Amniotic epithelial cell (primary cell): ENCODE data around the gene SCNN1G.

Source experiments
- DNase-seq: peaks from one replicate; pipeline ENCODE4 v3.0.0-alpha.2; 2010; ENCODE audit warnings: low read depth

The SCNN1G gene

DNA sequence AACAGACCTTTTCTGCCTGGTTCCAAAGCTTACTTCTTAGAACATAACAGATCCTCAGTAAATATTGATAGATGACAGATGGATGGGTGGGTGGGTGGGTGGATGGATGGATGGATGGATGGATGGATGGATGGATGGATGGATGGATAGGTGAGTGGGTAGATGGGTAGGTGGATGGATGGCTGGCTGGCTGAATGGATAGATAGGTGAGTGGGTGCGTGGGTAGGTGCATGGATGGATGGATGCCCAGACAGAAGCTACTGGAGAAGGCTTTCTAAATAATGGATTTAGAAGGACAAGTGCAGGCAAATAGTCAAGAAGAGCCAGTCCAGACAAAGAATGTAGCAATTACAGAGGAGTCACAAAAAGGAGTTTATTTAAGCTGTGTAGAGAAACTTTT, 19.6 kb downstream of the SCNN1G start:
- no peak for DNase-seq

DNA sequence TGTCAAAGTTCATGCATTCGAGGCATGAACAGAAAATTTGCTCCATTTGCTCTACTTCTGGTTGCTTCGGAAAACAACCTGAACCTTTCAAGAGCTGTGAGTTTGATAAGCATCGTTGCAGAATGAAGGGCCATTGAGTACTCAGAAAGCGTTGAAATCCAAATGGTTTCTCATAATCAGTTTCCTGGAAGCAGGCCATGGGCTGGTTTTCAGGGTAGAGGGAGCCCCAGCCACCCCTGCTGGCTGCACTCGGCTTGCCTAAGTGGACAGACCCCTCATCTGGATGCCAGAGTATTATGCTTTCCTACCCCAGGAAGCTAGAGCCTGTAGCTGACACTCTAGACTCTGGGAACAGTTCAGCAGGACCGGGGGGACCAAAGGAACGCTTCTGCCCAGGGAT, 24.4 kb downstream of the SCNN1G start:
- DNase-seq = no peak

DNA sequence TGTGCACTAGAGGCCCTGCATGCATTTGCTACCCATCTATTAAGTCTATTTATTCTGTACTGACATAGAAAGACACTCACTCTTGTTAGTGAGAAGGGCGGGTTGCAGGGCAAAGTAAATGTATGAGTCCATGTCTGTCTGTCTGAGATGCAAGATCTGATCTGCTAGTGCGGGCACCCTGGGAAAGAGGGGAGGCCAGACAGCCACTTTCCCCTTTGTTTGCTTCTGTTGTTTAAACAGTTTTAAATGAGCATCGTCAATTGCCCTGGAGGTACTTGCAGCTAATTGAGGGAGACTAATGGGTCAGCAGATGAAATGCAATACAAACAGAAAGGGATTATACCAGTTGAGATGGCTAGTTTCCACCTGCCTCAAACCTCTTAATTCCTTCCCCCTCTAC, 24.9 kb downstream of the SCNN1G start:
- DNase-seq = no peak

DNA sequence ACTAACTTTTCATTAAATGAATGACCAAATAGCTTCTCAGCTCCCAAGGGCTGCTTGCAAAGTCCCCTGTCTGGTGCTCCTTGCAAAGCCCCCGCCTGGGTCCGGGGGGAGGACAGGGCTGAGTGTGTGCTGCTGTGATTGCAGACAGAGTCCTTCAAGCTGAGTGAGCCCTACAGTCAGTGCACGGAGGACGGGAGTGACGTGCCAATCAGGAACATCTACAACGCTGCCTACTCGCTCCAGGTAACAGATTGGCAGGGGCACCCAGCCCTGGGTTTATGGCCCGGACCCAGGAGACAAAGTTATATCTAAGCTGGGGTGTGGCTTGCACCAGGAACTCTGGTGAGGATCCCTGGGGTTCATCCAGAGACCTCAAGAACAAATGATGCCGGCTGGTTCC, 27.1 kb downstream of the SCNN1G start:
- DNase-seq = no peak

DNA sequence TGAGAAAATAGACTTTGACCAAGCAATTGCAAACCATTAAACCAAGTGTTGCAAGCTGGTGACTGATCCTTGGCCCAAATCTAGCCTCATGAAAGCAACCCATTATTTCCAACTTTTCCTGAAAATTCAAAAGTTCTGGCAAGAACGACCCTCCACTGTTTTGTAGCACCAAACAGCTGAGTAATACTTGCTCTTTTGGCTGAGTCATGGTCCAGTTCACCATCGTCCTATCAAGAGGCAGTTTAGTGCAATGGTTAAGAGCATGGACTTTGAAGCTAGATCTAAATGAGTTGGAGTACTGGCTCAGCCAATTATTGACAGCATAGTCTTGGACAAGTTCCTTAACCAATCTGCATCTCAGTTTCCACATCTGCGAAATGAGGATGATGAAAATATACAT, 31.3 kb downstream of the SCNN1G start:
- DNase-seq = no peak

DNA sequence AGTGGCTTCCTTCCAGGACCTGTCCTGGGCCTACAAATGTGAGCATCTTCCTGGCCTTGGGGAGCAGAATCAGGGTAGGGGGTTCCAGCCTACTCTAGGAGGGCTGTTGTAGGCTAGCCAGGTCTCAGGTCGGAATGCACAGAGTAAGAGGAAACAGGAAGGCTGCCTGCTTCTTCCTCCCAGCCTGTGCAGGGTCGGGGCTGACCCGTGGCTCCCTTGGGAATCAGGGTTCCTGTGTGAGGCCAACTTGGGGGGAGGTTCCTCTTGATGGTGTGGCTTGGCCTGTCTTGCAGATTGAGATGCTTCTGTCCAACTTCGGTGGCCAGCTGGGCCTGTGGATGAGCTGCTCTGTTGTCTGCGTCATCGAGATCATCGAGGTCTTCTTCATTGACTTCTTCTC, 32.3 kb downstream of the SCNN1G start:
- no peak for DNase-seq

DNA sequence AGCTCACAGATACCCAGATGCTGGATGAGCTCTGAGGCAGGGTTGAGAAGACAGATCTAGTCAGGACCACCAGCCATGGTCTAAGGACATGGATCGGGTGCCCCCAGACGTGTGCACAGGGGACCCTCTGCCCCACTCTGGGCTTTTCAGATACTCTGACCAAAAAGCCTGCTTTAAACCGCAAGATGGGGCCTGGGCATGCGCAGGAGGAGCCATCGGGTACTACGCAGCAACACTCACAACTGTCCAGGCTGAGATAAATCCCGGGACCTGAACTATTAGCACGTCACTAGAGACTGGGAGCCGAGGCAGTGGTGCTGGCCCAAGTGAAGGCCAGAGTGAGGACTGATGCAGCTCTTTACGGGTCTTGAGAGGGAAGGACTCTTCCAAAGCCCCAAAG, 32.9 kb downstream of the SCNN1G start:
- DNase-seq = no peak

DNA sequence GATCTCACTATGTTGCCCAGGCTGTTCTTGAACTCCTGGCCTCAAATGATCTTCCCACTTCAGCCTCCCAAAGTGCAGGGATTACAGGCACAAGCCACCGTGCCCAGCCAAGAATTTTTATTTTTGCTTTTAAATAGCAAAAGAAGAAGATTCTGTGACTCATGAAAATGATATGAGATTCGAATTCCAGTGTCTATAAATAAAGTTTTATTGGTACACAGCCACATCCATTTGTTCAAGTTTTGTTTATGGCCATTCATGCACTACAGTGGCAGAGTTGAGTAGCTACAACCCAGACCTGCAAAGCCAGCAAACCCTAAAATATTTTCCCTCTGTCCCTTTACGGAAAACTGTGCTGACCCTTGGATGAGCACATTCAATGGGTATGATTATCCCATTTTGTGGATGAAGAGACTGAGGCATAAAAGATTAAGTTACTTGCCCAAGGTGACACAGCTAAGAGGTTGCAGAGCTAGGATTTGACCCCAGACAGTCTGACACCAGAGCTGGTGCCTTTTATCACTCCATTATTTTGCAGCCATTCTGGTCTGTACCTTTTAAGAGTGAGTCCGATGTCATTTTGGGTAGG, 34.2 kb downstream of the SCNN1G start:
- no peak for DNase-seq

DNA sequence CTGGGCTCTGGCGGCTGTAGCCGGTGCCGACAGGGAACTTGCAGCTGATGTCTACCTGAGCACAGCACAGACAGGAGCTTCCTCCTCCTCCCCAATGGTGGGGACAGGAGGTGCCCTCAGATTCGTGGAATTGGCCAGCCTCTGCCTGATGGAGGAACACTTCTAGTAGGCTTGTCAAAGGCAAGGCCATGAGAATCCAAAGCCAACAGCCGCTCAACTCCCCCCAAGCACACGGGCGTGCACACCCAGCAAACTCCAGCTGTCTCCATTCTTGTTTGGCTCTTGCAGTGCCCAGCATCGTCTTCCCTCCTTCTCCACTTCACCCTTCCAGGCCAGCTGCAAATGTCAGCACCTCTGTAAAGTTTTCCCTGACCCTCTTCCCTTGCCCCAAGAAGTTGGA, 35.1 kb downstream of the SCNN1G start:
- DNase-seq = no peak

DNA sequence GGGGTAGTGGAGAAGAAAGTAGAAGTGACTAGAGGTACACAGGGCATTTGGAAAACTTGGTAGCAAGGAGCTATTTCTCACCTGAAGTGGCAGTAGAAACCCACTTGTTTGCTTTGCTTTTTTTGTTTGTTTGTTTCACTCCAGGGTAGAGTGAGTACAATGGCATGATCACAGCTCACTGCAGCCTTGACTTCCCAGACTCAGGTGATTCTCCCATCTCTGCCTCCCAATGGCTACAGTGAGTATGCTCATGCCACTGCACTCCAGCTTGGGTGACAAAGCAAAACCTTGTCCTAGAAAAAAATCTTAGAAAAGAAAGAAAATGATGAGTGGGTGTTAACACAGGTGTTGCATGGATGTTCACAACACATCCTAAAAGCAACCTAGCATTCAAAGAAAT, 40.4 kb downstream of the SCNN1G start:
- DNase-seq = no peak

DNA sequence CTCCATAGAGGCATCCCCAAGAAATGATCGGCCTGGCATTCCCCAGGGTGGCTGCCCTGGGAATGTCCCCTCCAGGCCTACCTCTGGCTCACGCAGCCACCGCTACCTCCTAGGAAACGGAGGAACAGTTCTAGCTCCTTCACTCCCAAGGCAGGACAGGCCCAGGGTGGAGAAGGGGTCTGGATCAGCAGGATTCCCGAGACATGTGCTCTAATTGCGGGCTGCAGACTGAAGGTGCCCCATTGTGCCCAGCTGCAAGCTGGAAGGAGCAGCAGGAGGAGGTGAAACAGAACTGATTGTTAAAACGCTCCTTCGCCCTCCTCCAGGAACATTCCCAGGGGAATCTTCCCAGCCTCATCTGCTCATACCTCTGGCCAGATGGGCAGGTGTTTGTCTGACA, 40.8 kb downstream of the SCNN1G start:
- no peak for DNase-seq

DNA sequence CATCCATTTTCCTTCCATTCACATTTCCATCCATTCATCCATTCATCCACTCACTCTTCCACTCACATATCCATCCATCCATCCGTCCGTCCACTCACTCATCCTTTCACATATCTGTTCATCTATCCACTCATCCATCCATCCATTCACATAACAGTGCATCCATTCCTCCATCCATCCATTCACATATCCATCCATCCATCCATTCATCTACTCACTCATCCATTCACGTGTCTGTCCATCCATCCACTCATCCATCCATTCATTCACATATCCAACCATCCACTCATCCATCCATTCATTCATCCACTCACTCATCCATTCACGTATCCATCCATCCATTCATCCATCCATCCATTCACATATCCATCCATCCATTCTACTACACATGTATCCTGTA, 42.6 kb downstream of the SCNN1G start:
- DNase-seq = no peak

DNA sequence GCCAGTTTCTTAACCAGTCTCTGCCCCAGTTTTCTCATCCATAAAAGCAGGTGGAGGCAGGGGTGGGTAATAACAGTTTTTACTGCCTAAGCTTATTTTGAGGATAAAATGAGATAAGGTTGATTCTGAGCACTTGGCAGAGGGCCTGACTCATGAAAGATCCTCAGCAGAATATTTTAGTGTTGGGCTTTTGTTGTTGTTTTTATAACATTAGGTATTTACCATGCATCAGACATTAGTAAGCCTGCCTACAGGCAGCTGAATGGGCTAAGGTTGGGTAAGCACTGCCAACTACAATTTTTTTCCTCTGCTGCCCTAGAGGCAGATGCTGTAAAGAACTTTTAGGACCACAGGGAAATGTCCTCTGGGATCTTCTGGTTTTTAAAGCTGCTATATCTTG, 43.1 kb downstream of the SCNN1G start:
- no peak for DNase-seq

DNA sequence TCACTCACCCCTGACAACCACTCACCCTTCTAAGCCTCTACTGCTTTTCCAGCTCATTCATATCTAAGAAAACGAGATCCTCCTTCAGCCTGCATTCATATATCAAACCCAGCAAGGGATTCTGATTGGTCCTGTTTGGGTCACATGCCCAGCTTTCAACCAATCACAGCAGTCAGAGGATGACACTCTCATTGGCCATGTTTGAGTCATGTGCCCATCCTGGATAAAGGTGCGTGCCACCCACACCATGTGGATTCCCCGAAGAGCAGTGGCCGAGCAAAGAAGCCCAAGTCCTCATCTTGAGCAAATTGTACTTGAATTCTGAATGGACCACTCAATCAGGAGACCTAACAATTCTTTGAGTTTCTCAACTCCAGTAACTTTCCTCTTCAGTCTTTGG, 45.0 kb downstream of the SCNN1G start:
- DNase-seq = no peak

DNA sequence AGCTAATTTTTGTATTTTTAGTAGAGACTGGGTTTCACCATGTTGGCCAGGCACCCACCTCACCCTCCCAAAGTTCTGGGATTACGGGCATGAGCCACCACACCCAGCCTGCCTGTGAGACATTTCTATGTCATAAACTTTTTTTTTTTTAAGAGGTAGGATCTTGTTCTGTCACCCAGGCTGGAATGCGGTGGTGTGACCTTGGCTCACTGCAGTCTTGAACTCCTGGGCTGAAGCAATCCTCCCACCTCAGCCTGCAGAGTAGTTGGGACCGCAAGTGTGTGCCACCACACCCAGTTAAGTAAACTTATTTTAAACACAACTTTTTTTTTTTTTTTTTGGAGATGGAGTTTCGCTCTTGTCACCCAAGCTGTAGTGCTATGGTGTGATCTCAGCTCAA, 47.2 kb downstream of the SCNN1G start:
- no peak for DNase-seq

DNA sequence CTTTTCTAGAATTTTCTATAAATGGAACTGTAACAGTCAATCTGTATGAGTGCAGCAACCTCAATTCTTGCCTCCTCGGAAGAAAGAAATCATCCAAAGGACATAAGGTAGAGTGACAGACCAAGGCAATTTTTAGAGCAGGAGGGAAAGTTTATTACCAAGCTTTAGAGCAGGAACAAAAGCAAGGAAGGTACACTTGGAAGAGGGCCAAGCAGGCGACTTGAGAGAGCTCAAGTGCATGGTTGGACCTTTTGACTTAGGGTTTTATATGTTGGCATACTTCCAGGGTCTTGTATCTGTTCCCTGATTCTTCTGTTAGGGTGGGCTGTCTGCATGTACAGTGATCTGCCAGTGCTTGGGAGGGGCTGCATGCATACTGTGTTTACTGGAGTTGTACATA, 50.3 kb downstream of the SCNN1G start:
- DNase-seq = no peak

DNA sequence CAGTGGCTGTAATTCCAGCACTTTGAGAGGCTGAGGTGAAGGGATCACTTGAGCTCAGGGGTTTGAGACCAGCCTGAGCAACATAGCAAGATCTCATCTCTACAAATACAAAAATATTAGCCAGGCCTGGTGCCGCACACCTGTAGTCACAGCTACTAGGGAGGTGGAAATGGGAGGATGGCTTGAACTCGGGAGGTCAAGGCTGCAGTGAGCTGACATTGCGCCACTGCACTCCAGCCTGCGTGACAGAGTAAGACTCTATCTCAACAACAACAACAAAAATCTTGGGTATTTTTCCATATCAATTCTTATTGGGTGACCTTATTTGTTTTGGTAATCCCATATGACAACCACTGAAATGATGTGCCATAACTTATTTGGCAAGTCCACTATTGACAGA, 52.6 kb downstream of the SCNN1G start:
- DNase-seq = no peak

DNA sequence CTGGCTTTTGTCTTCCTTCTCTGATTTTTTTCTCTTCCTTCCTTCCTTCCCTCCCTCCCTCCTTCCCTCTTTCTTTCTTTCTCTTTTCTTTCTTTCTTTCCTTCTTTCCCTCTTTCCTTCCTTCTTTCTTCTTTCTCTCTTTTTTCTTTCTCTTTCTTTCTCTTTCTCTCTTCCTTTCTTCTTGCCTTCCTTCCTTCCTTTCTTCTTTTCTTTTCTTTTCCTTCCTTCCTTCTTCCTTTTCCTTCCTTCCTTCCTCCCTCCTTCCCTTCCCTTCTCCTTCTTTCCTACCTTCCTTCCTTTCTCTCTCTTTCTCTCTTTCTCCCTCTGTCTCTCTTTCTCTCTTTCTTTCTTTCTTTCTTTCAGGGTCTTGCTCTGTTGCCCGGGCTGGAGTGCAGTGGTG, 54.4 kb downstream of the SCNN1G start:
- no peak for DNase-seq

DNA sequence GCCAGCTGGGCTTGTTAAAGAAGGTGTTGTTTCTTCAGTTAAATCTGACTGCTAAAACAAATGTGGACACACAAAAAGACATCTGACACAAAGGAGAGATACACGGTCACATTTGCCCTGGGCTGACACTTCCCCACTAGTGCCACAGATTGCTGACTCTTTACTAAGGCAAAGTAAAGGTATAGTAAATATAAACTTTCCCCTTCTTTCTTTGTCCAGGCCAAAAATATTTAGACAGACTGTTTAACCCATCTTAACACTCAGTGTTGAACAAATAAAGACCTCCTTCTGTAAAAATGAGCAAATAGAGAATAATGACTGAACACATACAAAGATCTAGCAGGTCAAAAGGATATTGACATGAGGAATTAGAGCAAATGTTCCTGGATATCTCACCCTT, 58.4 kb downstream of the SCNN1G start:
- no peak for DNase-seq

DNA sequence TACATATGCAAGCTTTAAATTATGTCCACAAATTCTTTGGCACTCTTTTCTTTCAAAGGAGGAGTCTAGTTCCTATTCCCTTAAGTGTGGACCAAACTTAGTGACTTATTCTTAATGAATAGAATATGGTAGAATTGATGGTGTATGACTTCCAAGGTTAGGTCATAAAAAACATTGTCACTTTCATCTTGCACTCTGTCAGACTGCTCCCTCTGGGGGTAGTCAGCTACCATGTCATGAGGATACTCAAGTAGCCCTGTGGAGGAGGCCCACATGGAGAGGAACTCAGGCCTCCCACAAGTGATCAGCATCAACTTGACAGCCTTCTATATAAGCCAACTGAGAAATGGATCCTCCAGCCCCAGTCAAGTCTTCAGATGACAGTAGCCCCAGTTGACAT, 61.6 kb downstream of the SCNN1G start:
- DNase-seq = no peak

DNA sequence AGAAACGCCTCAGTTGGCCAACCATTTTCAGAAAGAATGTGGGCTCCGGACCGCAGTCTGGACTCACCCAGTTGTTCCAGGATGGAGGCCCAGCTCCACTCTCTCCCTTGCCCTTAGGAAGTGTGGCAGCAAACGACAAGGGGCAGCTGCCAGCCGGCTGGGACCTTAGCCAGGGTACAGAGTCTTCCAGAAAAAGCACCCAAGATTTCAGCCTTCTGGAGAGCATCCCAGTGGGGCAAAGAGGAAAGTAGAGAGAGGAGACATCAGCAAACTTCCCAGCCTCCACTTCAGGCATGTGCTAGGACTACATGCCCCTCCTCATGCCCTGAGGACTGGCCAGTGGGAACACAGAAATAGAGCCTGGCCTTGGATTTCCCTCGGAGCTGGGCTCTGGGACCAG, 62.7 kb downstream of the SCNN1G start:
- no peak for DNase-seq

DNA sequence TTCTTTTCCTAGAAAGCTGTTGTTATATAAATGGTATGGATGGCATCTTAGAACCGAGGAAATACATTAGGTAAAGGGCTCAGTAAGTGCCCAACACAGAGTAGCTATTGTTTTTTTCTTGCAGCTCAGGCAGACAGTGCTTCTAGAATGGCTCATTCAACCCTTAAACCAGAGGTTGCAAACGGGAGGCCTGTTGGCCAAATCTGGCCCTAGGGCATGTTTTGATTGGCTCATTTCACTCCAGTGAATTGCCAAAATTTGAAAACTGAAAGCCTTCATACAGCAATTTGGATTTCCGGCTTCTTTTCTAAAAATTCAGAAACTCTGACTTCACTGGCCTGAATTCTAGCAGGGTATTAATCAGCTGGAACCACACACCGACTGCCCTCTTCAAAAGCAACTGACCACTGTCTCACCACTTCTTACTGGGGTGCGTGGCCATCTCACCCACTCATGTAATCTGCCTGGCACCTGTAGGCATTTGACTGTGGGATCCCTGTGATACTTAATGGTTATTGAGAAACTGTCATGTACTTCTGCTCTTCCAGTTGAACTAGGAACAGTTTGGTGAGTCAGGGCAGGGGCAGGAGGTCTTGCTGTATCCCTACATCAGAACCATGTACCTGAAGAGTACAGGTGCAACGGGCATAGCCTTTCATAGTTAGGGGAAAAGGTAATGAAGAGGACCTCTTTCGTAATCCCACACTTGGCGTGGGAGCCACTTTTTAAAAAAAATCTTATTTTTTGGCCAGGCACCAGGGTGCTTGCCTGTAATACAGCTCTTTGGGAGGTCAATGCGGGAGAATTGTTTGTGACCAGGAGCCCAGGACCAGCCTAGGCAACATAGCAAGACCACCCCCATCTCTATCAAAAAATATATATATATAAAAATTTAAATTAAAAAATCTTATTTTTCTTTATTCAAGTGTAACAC, 66.0 kb downstream of the SCNN1G start:
- DNase-seq = no peak

DNA sequence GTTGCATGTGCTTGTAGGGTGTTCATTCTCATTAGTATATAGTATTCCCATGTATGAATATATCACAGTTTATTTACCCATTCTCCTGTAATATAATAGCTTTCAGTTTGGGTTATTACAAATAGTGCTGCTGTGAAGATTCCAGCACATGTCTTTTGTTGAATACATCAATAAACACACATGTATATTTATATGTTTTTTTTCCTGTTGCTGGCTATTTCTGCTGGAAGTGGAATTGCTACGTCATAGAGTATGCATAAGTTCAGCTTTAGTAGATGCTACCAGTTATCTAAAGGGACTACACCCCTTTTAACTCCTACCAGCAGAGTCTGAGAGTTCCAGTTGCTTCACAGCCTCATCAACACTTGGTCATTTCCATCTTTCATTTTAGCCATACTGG, 67.3 kb downstream of the SCNN1G start:
- no peak for DNase-seq

DNA sequence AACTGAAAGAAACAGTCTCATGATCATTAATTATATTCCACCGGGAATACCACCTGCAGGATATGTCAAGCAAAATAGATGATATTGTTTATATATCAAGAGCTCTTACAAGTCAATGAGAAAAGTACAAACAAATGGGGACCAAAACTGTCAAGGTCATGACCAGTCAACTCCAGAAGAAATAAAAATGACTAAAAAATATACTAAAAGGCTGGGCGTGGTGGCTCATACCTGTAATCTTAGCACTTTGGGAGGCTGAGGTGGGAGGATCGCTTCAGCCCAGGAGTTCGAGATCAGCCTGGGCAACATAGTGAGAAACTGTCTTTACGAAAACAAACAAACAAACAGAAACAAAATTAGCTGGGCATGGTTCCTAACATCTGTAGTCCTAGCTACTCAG, 69.8 kb downstream of the SCNN1G start:
- no peak for DNase-seq
